KOPT-K1 (cell line): ENCODE data around the gene USP49.

Experiments used
- H3K27ac ChIP-seq: fragments of 200-600 bp; sonication (generic); 2 replicates; pipeline ENCODE4 v1.5.1; 2016; ENCODE audit warnings: antibody characterized with exemption, mild to moderate bottlenecking, low read depth, low read length; ENCODE audit not compliant: poor library complexity, severe bottlenecking
- H3K36me3 ChIP-seq: fragments of 200-600 bp; sonication (generic); 2 replicates; pipeline ENCODE4 v1.5.1; 2017; ENCODE audit warnings: antibody characterized with exemption, mild to moderate bottlenecking, low read length, moderate library complexity; ENCODE audit not compliant: insufficient read depth
- H3K9me3 ChIP-seq: fragments of 200-600 bp; sonication (generic); 2 replicates; pipeline ENCODE4 v1.5.1; 2017; ENCODE audit warnings: antibody characterized with exemption, low read length, mild to moderate bottlenecking; ENCODE audit not compliant: insufficient read depth, poor library complexity, severe bottlenecking

Gene USP49

DNA sequence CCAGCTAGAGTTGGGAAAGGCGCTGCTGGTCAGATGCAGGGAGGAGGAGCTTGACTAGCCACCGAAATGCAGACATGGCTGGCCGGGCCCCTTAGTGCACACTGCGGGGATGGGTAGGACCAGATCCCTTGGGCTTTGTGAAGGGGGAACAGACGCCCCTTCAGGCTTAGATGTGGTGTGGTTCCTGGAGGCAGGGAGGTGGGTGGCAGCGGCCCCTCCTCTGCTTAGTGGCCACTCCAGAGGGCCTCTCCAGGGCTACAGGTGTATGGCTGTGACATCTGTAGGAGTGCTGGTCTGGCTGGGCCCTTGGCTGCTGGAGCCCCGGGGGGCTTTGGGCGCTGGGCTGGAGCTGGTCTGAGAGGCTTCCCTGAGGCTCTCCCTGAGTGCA lies 40.5 kb upstream of the USP49 start:
- peak overlapping the region; percentile 97 for H3K27ac ChIP-seq
- H3K36me3 ChIP-seq = peaks cover 96% of the 10 kb centered on the region
- H3K9me3 ChIP-seq = no peaks in the 10 kb centered on the region

DNA sequence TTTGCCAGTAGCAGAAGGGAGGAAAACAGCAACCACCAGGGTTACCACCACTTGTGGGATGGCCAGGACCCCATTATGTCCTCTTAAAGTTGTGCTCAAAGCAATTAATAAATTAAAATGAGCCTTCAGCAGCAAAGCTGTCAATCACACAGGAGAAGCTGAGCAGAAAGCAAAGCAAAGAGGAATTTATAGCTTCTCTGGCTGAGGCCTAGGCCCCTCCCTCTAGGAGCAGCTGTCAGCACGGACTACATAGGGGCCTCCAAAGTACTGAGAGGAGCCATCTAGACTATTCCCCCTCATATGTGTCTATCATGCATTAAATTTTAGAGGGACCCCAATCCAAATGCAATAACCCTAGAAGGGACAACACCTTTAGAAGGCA lies 40.0 kb upstream of the USP49 start:
- peaks cover 97% of the 10 kb centered on the region for H3K36me3 ChIP-seq
- H3K27ac ChIP-seq = peak overlapping the region; percentile 97
- H3K9me3 ChIP-seq = no peaks in the 10 kb centered on the region

DNA sequence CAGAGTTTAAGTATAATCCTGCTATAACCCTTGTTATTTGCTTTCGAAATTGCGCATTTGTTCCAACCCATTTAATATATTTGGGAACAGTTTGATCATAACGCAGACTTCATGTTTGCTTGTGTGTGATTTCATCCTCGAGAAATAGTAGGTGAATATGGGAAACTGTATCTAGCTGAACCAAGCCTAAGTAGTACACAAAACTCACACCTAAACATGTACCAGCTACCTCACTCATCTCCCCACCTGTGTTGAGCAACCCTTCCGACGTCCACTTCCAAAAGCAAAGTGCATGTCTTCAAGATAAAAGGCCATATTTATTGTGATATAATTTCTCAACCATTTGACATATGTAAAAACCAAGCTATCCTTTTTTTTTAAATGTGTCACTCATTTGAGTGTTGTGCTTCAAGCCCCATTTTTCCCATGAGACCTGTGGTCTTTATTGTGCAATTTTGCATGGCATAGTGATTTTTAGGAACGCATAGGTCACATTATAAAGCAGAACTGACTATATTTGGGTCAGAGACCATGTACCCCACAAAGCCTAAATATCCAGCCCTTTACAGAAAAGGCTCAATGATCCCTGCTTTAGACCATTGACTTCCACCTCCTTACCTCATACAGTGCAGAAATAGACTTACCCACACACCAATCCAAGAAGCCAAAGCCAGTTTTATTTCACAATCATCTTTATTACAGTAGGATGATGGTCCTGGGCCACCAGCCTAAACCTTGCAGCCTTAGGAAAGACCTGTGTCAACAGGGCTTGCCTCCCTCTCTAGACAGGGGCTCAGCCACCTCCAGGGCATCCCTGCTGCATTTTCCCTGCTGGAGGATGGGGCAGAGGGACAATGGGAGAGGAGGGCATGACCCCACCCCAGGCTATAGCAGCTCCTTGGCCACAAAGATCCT lies 39.4 kb upstream of the USP49 start:
- H3K9me3 ChIP-seq = no peaks in the 10 kb centered on the region
- H3K36me3 ChIP-seq = peaks cover 97% of the 10 kb centered on the region
- peak overlapping the region; percentile 97 for H3K27ac ChIP-seq

DNA sequence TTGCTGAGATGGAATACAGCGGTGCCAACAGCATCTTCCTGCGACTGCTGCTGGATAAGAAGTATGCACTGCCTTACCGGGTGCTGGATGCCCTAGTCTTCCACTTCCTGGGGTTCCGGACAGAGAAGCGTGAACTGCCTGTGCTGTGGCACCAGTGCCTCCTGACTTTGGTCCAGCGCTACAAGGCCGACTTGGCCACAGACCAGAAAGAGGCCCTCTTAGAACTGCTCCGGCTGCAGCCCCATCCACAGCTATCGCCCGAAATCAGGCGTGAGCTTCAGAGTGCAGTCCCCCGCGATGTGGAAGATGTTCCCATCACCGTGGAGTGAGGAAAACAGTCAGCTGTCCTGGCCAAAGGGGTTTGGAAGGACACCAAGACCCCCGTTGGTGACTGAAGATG lies 37.2 kb upstream of the USP49 start:
- H3K9me3 ChIP-seq = no peaks in the 10 kb centered on the region
- H3K36me3 ChIP-seq = peaks cover 97% of the 10 kb centered on the region
- peak overlapping the region; percentile 97 for H3K27ac ChIP-seq

DNA sequence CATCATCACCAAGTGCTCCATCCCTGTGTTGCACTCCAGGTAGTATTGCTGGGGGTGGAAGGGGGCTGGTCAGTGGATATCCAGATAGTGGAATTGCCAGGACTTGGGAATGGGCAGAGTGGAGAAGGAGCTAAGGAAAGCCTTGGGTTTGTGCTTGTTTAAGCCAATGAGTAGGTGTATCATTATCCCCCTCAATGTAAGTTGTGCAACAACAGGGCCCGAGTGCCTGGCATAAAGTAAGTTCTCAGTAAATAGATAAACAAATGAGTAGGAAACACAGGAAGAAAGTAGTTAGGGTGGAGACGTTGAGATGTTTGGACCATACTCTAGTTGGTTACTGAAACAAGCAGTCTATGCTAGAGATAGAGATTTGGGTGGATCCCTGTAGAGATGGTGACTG lies 36.6 kb upstream of the USP49 start:
- Histone ChIP-seq H3K27ac (no peak overlapping the region), H3K36me3 (peaks cover 97% of the 10 kb centered on the region), H3K9me3 (no peaks in the 10 kb centered on the region)

GRCh38 chr6:41929924-41930323 lies 34.7 kb upstream of the USP49 start:
- Histone ChIP-seq H3K27ac (peak overlapping the region; percentile 14), H3K9me3 (no peaks in the 10 kb centered on the region), H3K36me3 (peaks cover 98% of the 10 kb centered on the region)

- Histone ChIP-seq H3K36me3 (peaks cover 95% of the 10 kb centered on the region), H3K27ac (no peak overlapping the region)
These were observed 32.1 kb upstream of the USP49 start for GRCh38 chr6:41927253-41927652.

GRCh38 chr6:41922154-41922553 lies 27.0 kb upstream of the USP49 start:
- Histone ChIP-seq H3K27ac (peak overlapping the region; percentile 96), H3K36me3 (peaks cover 50% of the 10 kb centered on the region), H3K9me3 (no peaks in the 10 kb centered on the region)

More at GRCh38 chr6:41927253-41927652, 32.1 kb upstream of the USP49 start:
- no peaks in the 10 kb centered on the region for H3K9me3 ChIP-seq

- H3K9me3 ChIP-seq = no peaks in the 10 kb centered on the region
- H3K27ac ChIP-seq = peak overlapping the region; percentile 96
- peaks cover 50% of the 10 kb centered on the region for H3K36me3 ChIP-seq
These were observed 26.5 kb upstream of the USP49 start for GRCh38 chr6:41921712-41921998.

DNA sequence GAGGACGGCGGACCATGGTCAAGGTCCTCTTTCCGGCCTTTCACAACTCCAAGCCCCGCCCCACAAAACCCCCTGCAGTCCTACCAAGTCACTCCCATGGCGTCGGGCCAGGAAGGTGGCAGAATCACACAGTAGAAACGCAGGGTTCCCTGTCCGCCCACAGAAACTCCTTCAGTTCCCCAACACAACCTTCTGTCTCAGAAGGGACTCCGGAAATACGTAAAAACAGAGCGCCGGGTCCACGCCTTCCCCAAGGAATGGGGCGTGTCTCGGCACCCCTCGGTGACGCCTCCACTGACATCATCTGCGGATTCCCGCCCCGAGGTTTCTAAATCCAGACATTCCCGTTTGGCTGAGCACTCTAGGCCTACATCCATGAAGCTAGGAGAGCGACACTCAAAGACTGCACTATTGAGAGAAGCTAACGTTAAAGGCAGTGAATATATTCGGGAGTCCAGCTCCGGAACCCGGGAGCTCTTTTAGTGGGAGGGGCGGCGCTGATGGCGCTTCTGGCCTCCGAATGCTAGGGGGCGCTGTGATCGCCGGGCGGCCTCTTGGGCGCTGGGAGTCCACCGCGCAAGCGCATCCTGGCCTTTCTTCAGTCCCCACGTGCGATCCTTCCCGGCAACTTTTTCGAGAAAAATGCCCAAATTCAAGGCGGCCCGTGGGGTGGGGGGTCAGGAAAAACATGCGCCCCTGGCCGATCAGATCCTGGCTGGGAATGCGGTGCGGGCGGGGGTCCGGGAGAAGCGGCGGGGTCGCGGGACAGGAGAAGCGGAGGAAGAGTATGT lies 25.9 kb upstream of the USP49 start, which contains the start of the genes BYSL and MED20:
Gene BYSL, plus strand, starts transcription at position 579 of the 791 bp plus-strand sequence. Its CDS starts 64 bp downstream, at position 643.
Gene MED20, minus strand, starts transcription at position 219 of the 791 bp plus-strand sequence. Its CDS starts 121 bp downstream, at position 98.
- Histone ChIP-seq H3K9me3 (no peaks in the 10 kb centered on the region), H3K36me3 (peaks cover 49% of the 10 kb centered on the region), H3K27ac (peak within 1 kb of the TSS; percentile 96)

GRCh38 chr6:41917528-41917927 lies 22.4 kb upstream of the USP49 start:
- H3K9me3 ChIP-seq = no peaks in the 10 kb centered on the region
- no peak overlapping the region for H3K27ac ChIP-seq
- H3K36me3 ChIP-seq = peaks cover 51% of the 10 kb centered on the region

- no peaks in the 10 kb centered on the region for H3K9me3 ChIP-seq
- H3K27ac ChIP-seq = no peak overlapping the region
- H3K36me3 ChIP-seq = peaks cover 71% of the 10 kb centered on the region
These were observed 19.8 kb upstream of the USP49 start for GRCh38 chr6:41914869-41915530.

DNA sequence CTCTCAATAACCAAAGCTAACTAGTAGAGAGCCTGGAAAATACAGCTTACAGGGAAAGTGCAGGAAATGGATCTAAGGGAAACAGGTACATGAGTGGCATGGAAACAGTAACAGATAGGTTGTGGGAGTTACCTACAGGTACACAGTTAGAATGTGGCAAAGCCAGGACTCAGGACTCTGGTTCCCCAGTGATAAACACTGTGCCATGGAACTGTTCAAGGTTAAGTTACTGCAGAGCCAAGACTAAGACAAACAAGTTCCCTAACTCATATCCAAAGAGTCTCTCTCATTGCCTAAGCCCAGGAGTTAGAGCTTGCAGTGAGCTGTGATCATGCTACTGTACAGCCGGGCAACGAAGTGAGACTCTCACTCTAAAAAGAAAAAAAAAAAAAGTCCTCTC lies 19.2 kb upstream of the USP49 start:
- no peak overlapping the region for H3K27ac ChIP-seq
- H3K36me3 ChIP-seq = peaks cover 78% of the 10 kb centered on the region
- no peaks in the 10 kb centered on the region for H3K9me3 ChIP-seq

DNA sequence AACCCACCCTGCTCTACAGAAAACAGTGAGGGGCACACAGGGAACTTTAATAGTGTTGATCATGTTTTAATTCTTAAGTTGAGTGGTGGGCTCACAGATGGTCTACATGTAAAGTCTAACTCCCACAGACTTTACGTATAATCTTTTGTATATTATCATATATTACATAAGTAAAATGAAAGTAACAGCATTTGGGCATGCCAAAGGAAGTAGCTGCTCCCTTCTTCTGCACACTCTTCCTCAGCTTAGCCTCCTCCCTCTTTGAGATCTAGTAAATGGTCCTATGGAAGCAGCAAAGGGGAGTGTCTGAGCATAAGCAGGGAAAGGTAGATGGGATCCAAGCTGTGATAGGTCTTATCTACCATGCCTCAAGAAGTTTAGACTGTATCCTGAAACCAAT lies 14.6 kb upstream of the USP49 start:
- no peak overlapping the region for H3K27ac ChIP-seq
- H3K36me3 ChIP-seq = peaks cover 96% of the 10 kb centered on the region

More for the DNA sequence above, 14.6 kb upstream of the USP49 start:
- no peaks in the 10 kb centered on the region for H3K9me3 ChIP-seq
